ENCODE results near the gene SLC2A9.

DNA sequence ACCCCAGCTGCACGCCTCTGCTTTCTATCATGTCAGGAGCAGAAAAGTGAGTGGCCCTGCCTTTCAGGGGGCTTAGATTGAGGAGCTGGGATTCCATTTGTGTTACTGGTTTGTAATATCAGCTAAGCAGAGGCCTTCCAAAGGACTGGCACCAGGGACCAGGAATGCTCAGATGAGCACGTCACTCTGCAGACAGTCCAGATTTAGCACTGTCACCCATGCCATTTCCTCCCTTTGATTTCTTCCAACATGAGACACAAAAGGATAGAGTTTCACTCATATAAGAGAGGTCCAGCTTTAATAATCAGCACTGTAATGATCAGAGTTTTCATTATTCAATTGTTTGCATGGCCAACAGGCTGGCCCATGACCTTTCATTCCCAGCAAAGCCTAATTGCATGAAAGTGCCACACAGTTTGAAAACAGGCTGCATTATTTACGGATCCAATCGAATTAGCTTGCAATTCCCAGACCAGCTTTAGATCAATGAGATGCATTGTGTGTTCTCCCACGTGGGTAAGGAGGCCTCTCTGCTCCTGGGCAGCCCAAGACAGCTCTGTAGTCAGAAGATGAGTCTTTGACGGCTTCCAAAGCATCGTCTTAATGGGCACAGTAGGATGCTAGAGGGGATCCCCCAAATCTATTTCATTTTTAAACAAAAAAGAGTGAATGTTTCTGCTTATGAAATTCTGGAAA is 9.8 kb upstream of the SLC2A9 start:
- TF ChIP-seq, protein P1, sequence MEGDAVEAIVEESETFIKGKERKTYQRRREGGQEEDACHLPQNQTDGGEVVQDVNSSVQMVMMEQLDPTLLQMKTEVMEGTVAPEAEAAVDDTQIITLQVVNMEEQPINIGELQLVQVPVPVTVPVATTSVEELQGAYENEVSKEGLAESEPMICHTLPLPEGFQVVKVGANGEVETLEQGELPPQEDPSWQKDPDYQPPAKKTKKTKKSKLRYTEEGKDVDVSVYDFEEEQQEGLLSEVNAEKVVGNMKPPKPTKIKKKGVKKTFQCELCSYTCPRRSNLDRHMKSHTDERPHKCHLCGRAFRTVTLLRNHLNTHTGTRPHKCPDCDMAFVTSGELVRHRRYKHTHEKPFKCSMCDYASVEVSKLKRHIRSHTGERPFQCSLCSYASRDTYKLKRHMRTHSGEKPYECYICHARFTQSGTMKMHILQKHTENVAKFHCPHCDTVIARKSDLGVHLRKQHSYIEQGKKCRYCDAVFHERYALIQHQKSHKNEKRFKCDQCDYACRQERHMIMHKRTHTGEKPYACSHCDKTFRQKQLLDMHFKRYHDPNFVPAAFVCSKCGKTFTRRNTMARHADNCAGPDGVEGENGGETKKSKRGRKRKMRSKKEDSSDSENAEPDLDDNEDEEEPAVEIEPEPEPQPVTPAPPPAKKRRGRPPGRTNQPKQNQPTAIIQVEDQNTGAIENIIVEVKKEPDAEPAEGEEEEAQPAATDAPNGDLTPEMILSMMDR (IDR thresholded peaks at IDR 0.05; ENCODE audit: extremely low read depth in 1 of 2, insufficient read depth in 1 of 2, low read depth in 1 of 2, low read length in 2 of 2): no peak
- TF ChIP-seq POLR2AphosphoS5 (IDR thresholded peaks at IDR 0.05; ENCODE audit: insufficient read depth, low read depth, low read length) (no peak), EZH2 (IDR thresholded peaks at IDR 0.05; ENCODE audit: borderline replicate concordance, low read depth, low read length, severe bottlenecking) (no peak), POLR2A (IDR thresholded peaks at IDR 0.05; ENCODE audit: low read depth, low read length) (no peak), JUN (IDR thresholded peaks at IDR 0.05; ENCODE audit: borderline replicate concordance, insufficient read depth, insufficient read length, low read depth) (no peak), GATA2 (IDR thresholded peaks at IDR 0.05; ENCODE audit: insufficient read depth, insufficient read length, low read depth, low read length) (no peak), MYC (IDR thresholded peaks at IDR 0.05; ENCODE audit: low read depth, low read length) (no peak)
